ENCODE measurements around the gene STYX.
"Not testable (repeated sequence)": the region's sequence is repeated elsewhere in the genome, so short reads cannot be mapped to it uniquely, and the experiment has no call there.

Gene STYX

DNA sequence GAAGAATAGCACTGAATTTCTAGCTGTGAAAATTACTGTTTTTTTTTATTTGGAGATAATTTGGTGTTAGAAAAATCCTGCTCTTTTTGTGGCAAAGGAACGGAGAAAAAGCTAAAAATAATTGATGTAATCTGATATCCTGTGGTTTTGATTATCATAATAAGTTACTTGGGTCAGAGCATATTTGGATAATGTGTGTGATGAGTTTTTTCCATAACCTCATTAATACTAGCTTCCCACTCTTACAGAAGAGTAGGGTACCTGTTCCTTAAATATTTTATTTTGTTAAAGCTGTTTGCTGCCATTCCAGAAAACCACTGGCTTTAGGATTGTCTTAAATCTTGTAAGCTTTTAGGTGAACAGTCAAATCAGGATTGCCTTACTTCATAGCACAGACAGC is 18.3 kb upstream of the STYX start:
- no peak for TF ChIP-seq CTCF (IDR thresholded peaks at IDR 0.05; ENCODE audit: insufficient read depth, low read length, poor library complexity, severe bottlenecking)
- H3K4me3 ChIP-seq (replicated peaks; ENCODE audit: low read depth, low read length) = no peak overlapping the region
- H3K27me3 ChIP-seq (replicated peaks; ENCODE audit: control insufficient read depth, insufficient read depth, low read length) = no peaks in the 10 kb centered on the region
- H3K36me3 ChIP-seq (ENCODE audit: control insufficient read depth, insufficient read depth, low read length) = peaks cover 3% of the 10 kb centered on the region
- DNase-seq (ENCODE audit: extremely low read depth, insufficient read length) = no peak

DNA sequence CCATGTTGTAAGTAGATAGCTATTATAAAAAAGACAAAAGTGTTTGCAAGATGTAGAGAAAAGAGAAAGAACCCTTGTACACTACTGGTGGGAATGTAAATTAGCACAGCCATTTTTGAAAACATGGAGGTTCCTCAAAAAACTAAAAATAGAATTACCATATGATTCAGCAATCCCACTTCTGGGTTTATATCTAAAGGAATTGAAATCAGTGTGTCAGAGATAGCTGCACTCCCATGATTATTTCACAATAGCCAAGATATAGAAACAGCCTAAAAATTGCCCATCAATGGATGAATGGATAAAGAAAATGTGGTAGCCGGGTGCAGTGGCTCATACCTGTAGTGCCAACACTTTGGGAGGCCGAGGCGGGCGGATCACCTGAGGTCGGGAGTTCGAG is 13.8 kb upstream of the STYX start:
- no peak for TF ChIP-seq CTCF (IDR thresholded peaks at IDR 0.05; ENCODE audit: insufficient read depth, low read length, poor library complexity, severe bottlenecking)
- peaks cover 6% of the 10 kb centered on the region for H3K36me3 ChIP-seq (ENCODE audit: control insufficient read depth, insufficient read depth, low read length)
- H3K4me3 ChIP-seq (replicated peaks; ENCODE audit: low read depth, low read length) = no peak overlapping the region
- DNase-seq (ENCODE audit: extremely low read depth, insufficient read length) = no peak
- no peaks in the 10 kb centered on the region for H3K27me3 ChIP-seq (replicated peaks; ENCODE audit: control insufficient read depth, insufficient read depth, low read length)

- TF ChIP-seq CTCF (IDR thresholded peaks at IDR 0.05; ENCODE audit: insufficient read depth, low read length, poor library complexity, severe bottlenecking) = no peak
- Histone ChIP-seq H3K36me3 (ENCODE audit: control insufficient read depth, insufficient read depth, low read length) (peaks cover 11% of the 10 kb centered on the region), H3K4me3 (replicated peaks; ENCODE audit: low read depth, low read length) (no peak overlapping the region), H3K27me3 (replicated peaks; ENCODE audit: control insufficient read depth, insufficient read depth, low read length) (no peaks in the 10 kb centered on the region)
- no peak for DNase-seq (ENCODE audit: extremely low read depth, insufficient read length)
Observed at GRCh38 chr14:52723514-52724359, 6.2 kb upstream of the STYX start.

DNA sequence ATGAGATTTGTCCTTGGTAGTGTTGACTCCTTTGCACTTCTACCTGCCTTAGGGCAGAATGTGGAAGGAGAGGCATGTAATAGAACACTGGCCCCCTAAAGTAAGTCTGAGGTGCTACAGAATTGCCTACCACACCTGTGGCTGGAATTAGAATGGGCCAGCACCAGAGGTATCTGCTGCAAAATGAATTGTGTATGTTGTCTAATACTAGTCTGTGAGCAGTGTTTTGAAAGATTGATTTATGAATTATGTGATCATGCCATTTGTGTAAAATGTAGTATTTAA is 5.7 kb upstream of the STYX start:
- H3K36me3 ChIP-seq (ENCODE audit: control insufficient read depth, insufficient read depth, low read length) = peaks cover 11% of the 10 kb centered on the region
- DNase-seq (ENCODE audit: extremely low read depth, insufficient read length) = no peak
- no peaks in the 10 kb centered on the region for H3K27me3 ChIP-seq (replicated peaks; ENCODE audit: control insufficient read depth, insufficient read depth, low read length)
- no peak overlapping the region for H3K4me3 ChIP-seq (replicated peaks; ENCODE audit: low read depth, low read length)
- no peak for TF ChIP-seq CTCF (IDR thresholded peaks at IDR 0.05; ENCODE audit: insufficient read depth, low read length, poor library complexity, severe bottlenecking)

DNA sequence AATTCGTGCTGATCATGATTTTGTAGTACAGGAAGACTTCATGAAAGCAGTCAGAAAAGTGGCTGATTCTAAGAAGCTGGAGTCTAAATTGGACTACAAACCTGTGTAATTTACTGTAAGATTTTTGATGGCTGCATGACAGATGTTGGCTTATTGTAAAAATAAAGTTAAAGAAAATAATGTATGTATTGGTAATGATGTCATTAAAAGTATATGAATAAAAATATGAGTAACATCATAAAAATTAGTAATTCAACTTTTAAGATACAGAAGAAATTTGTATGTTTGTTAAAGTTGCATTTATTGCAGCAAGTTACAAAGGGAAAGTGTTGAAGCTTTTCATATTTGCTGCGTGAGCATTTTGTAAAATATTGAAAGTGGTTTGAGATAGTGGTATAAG is 2.5 kb upstream of the STYX start:
- not testable (repeated sequence) for DNase-seq (ENCODE audit: extremely low read depth, insufficient read length); H3K36me3 ChIP-seq (ENCODE audit: control insufficient read depth, insufficient read depth, low read length); H3K4me3 ChIP-seq (replicated peaks; ENCODE audit: low read depth, low read length); H3K27me3 ChIP-seq (replicated peaks; ENCODE audit: control insufficient read depth, insufficient read depth, low read length)

DNA sequence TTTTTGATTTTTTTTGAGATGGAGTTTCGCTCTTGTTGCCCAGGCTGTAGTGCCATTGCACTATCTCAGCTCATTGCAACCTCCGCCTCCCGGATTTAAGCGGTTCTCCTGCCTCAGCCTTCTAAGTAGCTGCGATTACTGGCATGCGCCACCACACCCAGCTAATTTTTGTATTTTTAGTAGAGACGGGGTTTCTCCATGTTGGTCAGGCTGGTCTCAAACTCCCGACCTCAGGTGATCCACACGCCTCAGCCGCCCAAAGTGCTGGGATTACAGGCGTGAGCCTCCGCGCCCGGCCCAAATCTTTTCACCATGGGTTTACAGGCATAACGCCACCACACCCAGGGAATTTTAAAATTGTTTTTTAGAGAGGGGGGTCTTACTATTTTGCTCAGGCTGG is 931 bp upstream of the STYX start:
- DNase-seq (ENCODE audit: extremely low read depth, insufficient read length); H3K27me3 ChIP-seq (replicated peaks; ENCODE audit: control insufficient read depth, insufficient read depth, low read length); H3K4me3 ChIP-seq (replicated peaks; ENCODE audit: low read depth, low read length); H3K36me3 ChIP-seq (ENCODE audit: control insufficient read depth, insufficient read depth, low read length): not testable (repeated sequence)

- H3K27me3 ChIP-seq (replicated peaks; ENCODE audit: control insufficient read depth, insufficient read depth, low read length) = no peaks in the 10 kb centered on the region
- H3K4me3 ChIP-seq (replicated peaks; ENCODE audit: low read depth, low read length) = peak overlapping the region; percentile 42; the same call in 1 of the 2 replicates
- no peak for DNase-seq (ENCODE audit: extremely low read depth, insufficient read length)
- TF ChIP-seq CTCF (IDR thresholded peaks at IDR 0.05; ENCODE audit: insufficient read depth, low read length, poor library complexity, severe bottlenecking) = no peak
- peaks cover 1% of the 10 kb centered on the region; the same call in 1 of the 2 replicates for H3K36me3 ChIP-seq (ENCODE audit: control insufficient read depth, insufficient read depth, low read length)
Observed at GRCh38 chr14:52729585-52729924, 411 bp upstream of the STYX start.

Data from GM06990 (cell line).